LHCN-M2 (cell line): ENCODE results near the gene MTG1. TPM values are rescaled to one million over a fixed set of nuclear protein-coding genes. Genes with fewer than 3 reads are reported as not detected.
"Not testable (repeated sequence)": the region's sequence is repeated elsewhere in the genome, so short reads cannot be mapped to it uniquely, and the experiment has no call there.

Experiments
- DNase-seq: peaks from one replicate; pipeline ENCODE4 v3.0.0-alpha.2; 2012; ENCODE audit warnings: low read depth
- total RNA-seq: library from RNA; depleted of rRNA; stranded (reverse); fragments of >200 nt; gene quantifications from 2 replicates; pipeline ENCODE4 v1.2.3, GENCODE V29; 2014

The MTG1 gene
- total RNA-seq, 1 experiment from 2014 or later = 28.5 TPM

GRCh38 chr10:133424102-133424501 is 30.1 kb downstream of the MTG1 start:
- not testable (repeated sequence) for DNase-seq

- not testable (repeated sequence) for DNase-seq
Measured at GRCh38 chr10:133424601-133425000, 30.6 kb downstream of the MTG1 start, which contains the start of gene SPRN. Gene SPRN (minus strand): TSS chr10:133424625. CDS start chr10:133423681, 944 bp downstream.

- DNase-seq = not testable (repeated sequence)
Measured at GRCh38 chr10:133429571-133429970, 35.6 kb downstream of the MTG1 start.

GRCh38 chr10:133431888-133432613 is 38.1 kb downstream of the MTG1 start:
- not testable (repeated sequence) for DNase-seq

- DNase-seq = not testable (repeated sequence)
Measured at GRCh38 chr10:133432789-133433188, 38.8 kb downstream of the MTG1 start.

- peak; percentile 39 for DNase-seq
Measured at GRCh38 chr10:133438711-133439273, 44.8 kb downstream of the MTG1 start.

- DNase-seq = no peak
Measured at GRCh38 chr10:133439517-133440461, 45.8 kb downstream of the MTG1 start.

- no peak for DNase-seq
Measured at GRCh38 chr10:133440633-133441285, 46.8 kb downstream of the MTG1 start.

GRCh38 chr10:133441356-133441755 is 47.4 kb downstream of the MTG1 start:
- not testable (repeated sequence) for DNase-seq

- no peak for DNase-seq
Measured at GRCh38 chr10:133441780-133442179, 47.8 kb downstream of the MTG1 start.

- DNase-seq = no peak
Measured at GRCh38 chr10:133442191-133442966, 48.4 kb downstream of the MTG1 start.

GRCh38 chr10:133442967-133443924 is 49.3 kb downstream of the MTG1 start:
- no peak for DNase-seq

- DNase-seq = no peak
Measured at GRCh38 chr10:133444342-133445267, 50.6 kb downstream of the MTG1 start.

GRCh38 chr10:133445268-133445732 is 51.3 kb downstream of the MTG1 start:
- no peak for DNase-seq

- no peak for DNase-seq
Measured at GRCh38 chr10:133445751-133446708, 52.1 kb downstream of the MTG1 start.

GRCh38 chr10:133446979-133447378 is 53.0 kb downstream of the MTG1 start:
- no peak for DNase-seq

GRCh38 chr10:133448120-133448519 is 54.2 kb downstream of the MTG1 start:
- DNase-seq = no peak
